HEK293 (cell line): ENCODE data around the gene ATG4B.

Experiments used
- CTCF ChIA-PET: fragments of 350-600 bp; formaldehyde crosslinking; extraction: SDS; loops from one replicate; lab custom pipeline; 2021; ENCODE audit warnings: antibody characterized with exemption; lab: Yijun Ruan, JAX
- POLR2A ChIA-PET: fragments of 300-600 bp; formaldehyde crosslinking; extraction: SDS; loops from one replicate; lab custom pipeline; 2020; ENCODE audit warnings: antibody characterized with exemption, inconsistent platforms; lab: Yijun Ruan, JAX
- H3K27ac ChIP-seq: fragments of 200-500 bp; sonication (Bioruptor generic); 2 replicates; pipeline ENCODE4 v1.5.1; 2014; ENCODE audit warnings: low read depth, low read length, control low read depth, inconsistent platforms; ENCODE audit errors: extremely low read depth
- H3K36me3 ChIP-seq, 2 experiments: fragments of 200-500 bp in 1 of 2; sonication (Bioruptor generic) in 1 of 2; 1 replicate in 1 of 2; 2 replicates in 1 of 2; pipeline ENCODE4 v1.5.1; 2014 to 2017; ENCODE audit warnings: inconsistent platforms in 2 of 2, low read length in 2 of 2; ENCODE audit not compliant: control insufficient read depth in 2 of 2, insufficient read depth in 1 of 2
- H3K4me1 ChIP-seq: fragments of 200-500 bp; sonication (Bioruptor generic); 2 replicates; pipeline ENCODE4 v1.5.1; 2014; ENCODE audit warnings: mild to moderate bottlenecking, low read length, inconsistent platforms; ENCODE audit not compliant: control insufficient read depth, insufficient read depth
- H3K4me3 ChIP-seq: 2 replicates; pipeline ENCODE4 v1.5.1; 2011; ENCODE audit warnings: low read depth, mild to moderate bottlenecking, control low read depth, low read length, moderate library complexity
- H3K9me3 ChIP-seq: fragments of 200-500 bp; sonication (Bioruptor generic); 2 replicates; pipeline ENCODE4 v1.5.1; 2014; ENCODE audit warnings: low read depth, low read length, inconsistent platforms; ENCODE audit not compliant: control insufficient read depth, insufficient read depth
- HOXA7 ChIP-seq: sonication (generic); formaldehyde crosslinking; IDR thresholded peaks from 2 replicates; pipeline ENCODE4 v1.8.1; 2022; ENCODE audit warnings: missing genetic modification reagents, borderline replicate concordance
- MYNN ChIP-seq: fragments of 450-650 bp; formaldehyde crosslinking; IDR thresholded peaks from 2 replicates; pipeline ENCODE4 v1.5.1; 2016; ENCODE audit warnings: missing biosample characterization, missing genetic modification characterization, borderline replicate concordance
- YY2 ChIP-seq: fragments of 450-650 bp; formaldehyde crosslinking; IDR thresholded peaks from 2 replicates; pipeline ENCODE4 v1.5.1; 2016; ENCODE audit warnings: missing biosample characterization, missing genetic modification characterization
- ZBTB8A ChIP-seq: fragments of 450-650 bp; formaldehyde crosslinking; IDR thresholded peaks from 2 replicates; pipeline ENCODE4 v1.5.1; 2016; ENCODE audit warnings: missing biosample characterization, missing genetic modification characterization
- ZNF302 ChIP-seq: fragments of 450-650 bp; formaldehyde crosslinking; IDR thresholded peaks from 2 replicates; pipeline ENCODE4 v1.5.1; 2016; ENCODE audit warnings: missing biosample characterization, missing genetic modification characterization, low read depth
- ZNF350 ChIP-seq: fragments of 450-650 bp; formaldehyde crosslinking; IDR thresholded peaks from 2 replicates; pipeline ENCODE4 v1.5.0; 2017; ENCODE audit warnings: missing biosample characterization, mild to moderate bottlenecking, missing genetic modification characterization
- ZNF416 ChIP-seq: fragments of 450-650 bp; formaldehyde crosslinking; IDR thresholded peaks from 2 replicates; pipeline ENCODE4 v1.5.1; 2016; ENCODE audit warnings: missing biosample characterization, missing genetic modification characterization
- ZNF426 ChIP-seq: fragments of 450-650 bp; formaldehyde crosslinking; IDR thresholded peaks from 2 replicates; pipeline ENCODE4 v1.5.1; 2017; ENCODE audit warnings: missing biosample characterization, missing genetic modification characterization, mild to moderate bottlenecking, inconsistent platforms, moderate library complexity
- ZNF585B ChIP-seq: fragments of 450-650 bp; formaldehyde crosslinking; IDR thresholded peaks from 2 replicates; pipeline ENCODE4 v1.5.1; 2016; ENCODE audit warnings: missing biosample characterization, missing genetic modification characterization
- ZNF664 ChIP-seq: fragments of 450-650 bp; formaldehyde crosslinking; IDR thresholded peaks from 2 replicates; pipeline ENCODE4 v1.5.1; 2016; ENCODE audit warnings: missing biosample characterization, missing genetic modification characterization
- ZNF670 ChIP-seq: fragments of 450-650 bp; formaldehyde crosslinking; IDR thresholded peaks from 2 replicates; pipeline ENCODE4 v1.5.1; 2016; ENCODE audit warnings: missing biosample characterization, missing genetic modification characterization, low read depth
- ZNF707 ChIP-seq: fragments of 450-650 bp; formaldehyde crosslinking; IDR thresholded peaks from 2 replicates; pipeline ENCODE4 v1.5.1; 2016; ENCODE audit warnings: missing biosample characterization, missing genetic modification characterization
- ZNF768 ChIP-seq: fragments of 450-650 bp; formaldehyde crosslinking; IDR thresholded peaks from 2 replicates; pipeline ENCODE4 v1.5.1; 2018; ENCODE audit warnings: missing biosample characterization, mild to moderate bottlenecking, missing genetic modification characterization
- ZNF830 ChIP-seq: fragments of 450-650 bp; IDR thresholded peaks from 2 replicates; pipeline ENCODE4 v1.5.0; 2018; ENCODE audit warnings: missing biosample characterization, missing genetic modification characterization, low read depth, mild to moderate bottlenecking, moderate library complexity
- TF ChIP-seq, protein P1 (sequence below): fragments of 450-650 bp; formaldehyde crosslinking; IDR thresholded peaks from 2 replicates; pipeline ENCODE4 v1.5.1; 2016; ENCODE audit warnings: missing biosample characterization, missing genetic modification characterization
- TF ChIP-seq, protein P2 (sequence below): fragments of 450-650 bp; formaldehyde crosslinking; IDR thresholded peaks from 2 replicates; pipeline ENCODE4 v1.5.1; 2016; ENCODE audit warnings: missing biosample characterization, missing genetic modification characterization
- TF ChIP-seq, protein P3 (sequence below): fragments of 450-650 bp; formaldehyde crosslinking; conservative IDR thresholded peaks from 2 replicates; pipeline ENCODE4 v1.5.1; 2016; ENCODE audit warnings: low read depth, missing biosample characterization, missing genetic modification characterization
- TF ChIP-seq, protein P4 (sequence below): fragments of 450-650 bp; formaldehyde crosslinking; IDR thresholded peaks from 2 replicates; pipeline ENCODE4 v1.5.1; 2016; ENCODE audit warnings: missing biosample characterization, missing genetic modification characterization
- TF ChIP-seq, protein P5 (sequence below): fragments of 450-650 bp; formaldehyde crosslinking; IDR thresholded peaks from 2 replicates; pipeline ENCODE4 v1.5.1; 2016; ENCODE audit warnings: missing biosample characterization, missing genetic modification characterization

ATG4B gene

DNA sequence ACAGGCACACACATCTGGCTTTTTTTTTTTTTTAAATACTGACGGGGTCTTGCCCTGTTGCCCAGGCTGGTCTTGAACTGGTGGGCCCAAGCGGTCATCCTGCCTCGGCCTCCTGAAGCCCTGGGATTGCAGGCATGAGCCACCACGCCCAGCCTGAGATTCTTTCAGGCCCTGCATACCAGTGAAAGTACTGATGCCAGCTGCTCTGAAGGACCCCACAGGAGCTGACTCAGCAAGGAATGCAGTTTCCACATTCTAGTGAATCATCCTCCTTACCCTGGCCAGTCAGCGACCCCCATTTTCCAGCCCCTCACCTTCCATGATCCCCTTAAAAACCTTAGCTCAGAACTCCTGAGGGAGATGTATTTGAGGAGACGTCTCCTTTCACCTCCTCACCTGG lies 55.0 kb downstream of the ATG4B start:
- Histone ChIP-seq H3K27ac (no peak overlapping the region), H3K4me1 (0 out of 2 replicates have a peak, but pooled peaks cover 2% of the 10 kb centered on the region), H3K4me3 (no peak overlapping the region), H3K36me3 (peaks cover 14 to 51% of the 10 kb centered on the region in 2 experiments; a peak in 2 of 3 replicates), H3K9me3 (no peaks in the 10 kb centered on the region)
- ChIA-PET POLR2A (interaction anchor here (0.6 kb wide), 1 partner anchor 8 kb away, joined by 3 read pairs; no protein-coding TSS in a partner anchor), CTCF (no interaction called here)
- TF ChIP-seq ZBTB8A (tag by site-specific recombination), result no peak
- TF ChIP-seq, protein P1, sequence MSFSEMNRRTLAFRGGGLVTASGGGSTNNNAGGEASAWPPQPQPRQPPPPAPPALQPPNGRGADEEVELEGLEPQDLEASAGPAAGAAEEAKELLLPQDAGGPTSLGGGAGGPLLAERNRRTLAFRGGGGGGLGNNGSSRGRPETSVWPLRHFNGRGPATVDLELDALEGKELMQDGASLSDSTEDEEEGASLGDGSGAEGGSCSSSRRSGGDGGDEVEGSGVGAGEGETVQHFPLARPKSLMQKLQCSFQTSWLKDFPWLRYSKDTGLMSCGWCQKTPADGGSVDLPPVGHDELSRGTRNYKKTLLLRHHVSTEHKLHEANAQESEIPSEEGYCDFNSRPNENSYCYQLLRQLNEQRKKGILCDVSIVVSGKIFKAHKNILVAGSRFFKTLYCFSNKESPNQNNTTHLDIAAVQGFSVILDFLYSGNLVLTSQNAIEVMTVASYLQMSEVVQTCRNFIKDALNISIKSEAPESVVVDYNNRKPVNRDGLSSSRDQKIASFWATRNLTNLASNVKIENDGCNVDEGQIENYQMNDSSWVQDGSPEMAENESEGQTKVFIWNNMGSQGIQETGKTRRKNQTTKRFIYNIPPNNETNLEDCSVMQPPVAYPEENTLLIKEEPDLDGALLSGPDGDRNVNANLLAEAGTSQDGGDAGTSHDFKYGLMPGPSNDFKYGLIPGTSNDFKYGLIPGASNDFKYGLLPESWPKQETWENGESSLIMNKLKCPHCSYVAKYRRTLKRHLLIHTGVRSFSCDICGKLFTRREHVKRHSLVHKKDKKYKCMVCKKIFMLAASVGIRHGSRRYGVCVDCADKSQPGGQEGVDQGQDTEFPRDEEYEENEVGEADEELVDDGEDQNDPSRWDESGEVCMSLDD (tag by site-specific recombination), result no peak
- no peak for TF ChIP-seq ZNF768
- TF ChIP-seq ZNF302, result no peak
- TF ChIP-seq YY2 (tag by site-specific recombination), result no peak
- TF ChIP-seq, protein P2, sequence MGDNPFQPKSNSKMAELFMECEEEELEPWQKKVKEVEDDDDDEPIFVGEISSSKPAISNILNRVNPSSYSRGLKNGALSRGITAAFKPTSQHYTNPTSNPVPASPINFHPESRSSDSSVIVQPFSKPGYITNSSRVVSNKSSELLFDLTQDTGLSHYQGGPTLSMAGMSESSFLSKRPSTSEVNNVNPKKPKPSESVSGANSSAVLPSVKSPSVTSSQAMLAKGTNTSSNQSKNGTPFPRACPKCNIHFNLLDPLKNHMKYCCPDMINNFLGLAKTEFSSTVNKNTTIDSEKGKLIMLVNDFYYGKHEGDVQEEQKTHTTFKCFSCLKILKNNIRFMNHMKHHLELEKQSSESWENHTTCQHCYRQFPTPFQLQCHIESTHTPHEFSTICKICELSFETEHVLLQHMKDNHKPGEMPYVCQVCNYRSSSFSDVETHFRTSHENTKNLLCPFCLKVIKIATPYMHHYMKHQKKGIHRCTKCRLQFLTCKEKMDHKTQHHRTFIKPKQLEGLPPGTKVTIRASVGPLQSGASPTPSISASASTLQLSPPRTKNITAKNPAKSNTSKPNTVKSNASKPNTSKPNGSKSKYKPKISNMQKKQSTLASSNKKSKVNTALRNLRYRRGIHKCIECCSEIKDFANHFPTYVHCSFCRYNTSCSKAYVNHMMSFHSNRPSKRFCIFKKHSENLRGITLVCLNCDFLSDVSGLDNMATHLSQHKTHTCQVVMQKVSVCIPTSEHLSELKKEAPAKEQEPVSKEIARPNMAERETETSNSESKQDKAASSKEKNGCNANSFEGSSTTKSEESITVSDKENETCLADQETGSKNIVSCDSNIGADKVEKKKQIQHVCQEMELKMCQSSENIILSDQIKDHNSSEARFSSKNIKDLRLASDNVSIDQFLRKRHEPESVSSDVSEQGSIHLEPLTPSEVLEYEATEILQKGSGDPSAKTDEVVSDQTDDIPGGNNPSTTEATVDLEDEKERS (tag by site-specific recombination), result no peak
- TF ChIP-seq, protein P3, sequence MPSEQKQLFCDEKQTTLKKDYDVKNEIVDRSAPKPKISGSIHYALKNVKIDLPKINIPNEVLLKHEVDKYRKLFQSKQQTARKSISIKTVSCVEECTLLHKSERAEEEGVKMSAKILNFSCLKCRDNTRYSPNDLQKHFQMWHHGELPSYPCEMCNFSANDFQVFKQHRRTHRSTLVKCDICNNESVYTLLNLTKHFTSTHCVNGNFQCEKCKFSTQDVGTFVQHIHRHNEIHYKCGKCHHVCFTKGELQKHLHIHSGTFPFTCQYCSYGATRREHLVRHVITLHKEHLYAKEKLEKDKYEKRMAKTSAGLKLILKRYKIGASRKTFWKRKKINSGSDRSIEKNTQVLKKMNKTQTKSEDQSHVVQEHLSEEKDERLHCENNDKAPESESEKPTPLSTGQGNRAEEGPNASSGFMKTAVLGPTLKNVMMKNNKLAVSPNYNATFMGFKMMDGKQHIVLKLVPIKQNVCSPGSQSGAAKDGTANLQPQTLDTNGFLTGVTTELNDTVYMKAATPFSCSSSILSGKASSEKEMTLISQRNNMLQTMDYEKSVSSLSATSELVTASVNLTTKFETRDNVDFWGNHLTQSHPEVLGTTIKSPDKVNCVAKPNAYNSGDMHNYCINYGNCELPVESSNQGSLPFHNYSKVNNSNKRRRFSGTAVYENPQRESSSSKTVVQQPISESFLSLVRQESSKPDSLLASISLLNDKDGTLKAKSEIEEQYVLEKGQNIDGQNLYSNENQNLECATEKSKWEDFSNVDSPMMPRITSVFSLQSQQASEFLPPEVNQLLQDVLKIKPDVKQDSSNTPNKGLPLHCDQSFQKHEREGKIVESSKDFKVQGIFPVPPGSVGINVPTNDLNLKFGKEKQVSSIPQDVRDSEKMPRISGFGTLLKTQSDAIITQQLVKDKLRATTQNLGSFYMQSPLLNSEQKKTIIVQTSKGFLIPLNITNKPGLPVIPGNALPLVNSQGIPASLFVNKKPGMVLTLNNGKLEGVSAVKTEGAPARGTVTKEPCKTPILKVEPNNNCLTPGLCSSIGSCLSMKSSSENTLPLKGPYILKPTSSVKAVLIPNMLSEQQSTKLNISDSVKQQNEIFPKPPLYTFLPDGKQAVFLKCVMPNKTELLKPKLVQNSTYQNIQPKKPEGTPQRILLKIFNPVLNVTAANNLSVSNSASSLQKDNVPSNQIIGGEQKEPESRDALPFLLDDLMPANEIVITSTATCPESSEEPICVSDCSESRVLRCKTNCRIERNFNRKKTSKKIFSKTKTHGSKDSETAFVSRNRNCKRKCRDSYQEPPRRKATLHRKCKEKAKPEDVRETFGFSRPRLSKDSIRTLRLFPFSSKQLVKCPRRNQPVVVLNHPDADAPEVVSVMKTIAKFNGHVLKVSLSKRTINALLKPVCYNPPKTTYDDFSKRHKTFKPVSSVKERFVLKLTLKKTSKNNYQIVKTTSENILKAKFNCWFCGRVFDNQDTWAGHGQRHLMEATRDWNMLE (tag by site-specific recombination), result no peak
- TF ChIP-seq HOXA7, result no peak
- TF ChIP-seq, protein P4, sequence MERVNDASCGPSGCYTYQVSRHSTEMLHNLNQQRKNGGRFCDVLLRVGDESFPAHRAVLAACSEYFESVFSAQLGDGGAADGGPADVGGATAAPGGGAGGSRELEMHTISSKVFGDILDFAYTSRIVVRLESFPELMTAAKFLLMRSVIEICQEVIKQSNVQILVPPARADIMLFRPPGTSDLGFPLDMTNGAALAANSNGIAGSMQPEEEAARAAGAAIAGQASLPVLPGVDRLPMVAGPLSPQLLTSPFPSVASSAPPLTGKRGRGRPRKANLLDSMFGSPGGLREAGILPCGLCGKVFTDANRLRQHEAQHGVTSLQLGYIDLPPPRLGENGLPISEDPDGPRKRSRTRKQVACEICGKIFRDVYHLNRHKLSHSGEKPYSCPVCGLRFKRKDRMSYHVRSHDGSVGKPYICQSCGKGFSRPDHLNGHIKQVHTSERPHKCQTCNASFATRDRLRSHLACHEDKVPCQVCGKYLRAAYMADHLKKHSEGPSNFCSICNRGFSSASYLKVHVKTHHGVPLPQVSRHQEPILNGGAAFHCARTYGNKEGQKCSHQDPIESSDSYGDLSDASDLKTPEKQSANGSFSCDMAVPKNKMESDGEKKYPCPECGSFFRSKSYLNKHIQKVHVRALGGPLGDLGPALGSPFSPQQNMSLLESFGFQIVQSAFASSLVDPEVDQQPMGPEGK, result no peak
- no peak for TF ChIP-seq ZNF664 (tag by site-specific recombination)

DNA sequence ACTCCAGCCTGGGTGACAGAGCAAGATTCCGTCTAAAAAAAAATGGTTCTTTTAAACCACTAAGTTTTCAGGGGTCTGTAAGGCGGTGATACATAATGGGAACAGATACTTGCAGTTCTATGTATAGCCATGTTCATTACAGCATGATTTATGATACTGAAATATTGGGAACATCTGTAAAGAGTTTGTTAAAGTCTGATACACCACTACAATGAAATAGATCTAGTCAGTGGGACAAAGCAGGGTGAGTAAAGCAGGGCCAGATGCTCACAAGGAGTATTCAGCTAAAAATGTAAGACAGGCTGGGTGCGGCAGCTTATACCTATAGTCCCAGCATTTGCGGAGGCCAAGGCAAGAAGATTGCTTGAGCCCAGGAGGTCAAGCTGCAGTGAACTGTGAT lies 58.2 kb downstream of the ATG4B start:
- CTCF ChIA-PET, result interaction anchor here (0.6 kb wide), 1 partner anchor 184 kb away, joined by 3 read pairs; no protein-coding TSS in a partner anchor
- Histone ChIP-seq H3K9me3 (no peaks in the 10 kb centered on the region), H3K36me3 (peaks cover 14 to 36% of the 10 kb centered on the region in 2 experiments; a peak in 2 of 3 replicates), H3K27ac (no peak overlapping the region), H3K4me3 (no peak overlapping the region), H3K4me1 (no peaks in the 10 kb centered on the region)
- POLR2A ChIA-PET, result no interaction called here
- no peak for TF ChIP-seq MYNN
- TF ChIP-seq, protein P5, sequence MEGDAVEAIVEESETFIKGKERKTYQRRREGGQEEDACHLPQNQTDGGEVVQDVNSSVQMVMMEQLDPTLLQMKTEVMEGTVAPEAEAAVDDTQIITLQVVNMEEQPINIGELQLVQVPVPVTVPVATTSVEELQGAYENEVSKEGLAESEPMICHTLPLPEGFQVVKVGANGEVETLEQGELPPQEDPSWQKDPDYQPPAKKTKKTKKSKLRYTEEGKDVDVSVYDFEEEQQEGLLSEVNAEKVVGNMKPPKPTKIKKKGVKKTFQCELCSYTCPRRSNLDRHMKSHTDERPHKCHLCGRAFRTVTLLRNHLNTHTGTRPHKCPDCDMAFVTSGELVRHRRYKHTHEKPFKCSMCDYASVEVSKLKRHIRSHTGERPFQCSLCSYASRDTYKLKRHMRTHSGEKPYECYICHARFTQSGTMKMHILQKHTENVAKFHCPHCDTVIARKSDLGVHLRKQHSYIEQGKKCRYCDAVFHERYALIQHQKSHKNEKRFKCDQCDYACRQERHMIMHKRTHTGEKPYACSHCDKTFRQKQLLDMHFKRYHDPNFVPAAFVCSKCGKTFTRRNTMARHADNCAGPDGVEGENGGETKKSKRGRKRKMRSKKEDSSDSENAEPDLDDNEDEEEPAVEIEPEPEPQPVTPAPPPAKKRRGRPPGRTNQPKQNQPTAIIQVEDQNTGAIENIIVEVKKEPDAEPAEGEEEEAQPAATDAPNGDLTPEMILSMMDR, result no peak
- no peak for TF ChIP-seq ZNF350 (tag by site-specific recombination)
- no peak for TF ChIP-seq ZNF585B (tag by site-specific recombination)
- no peak for TF ChIP-seq ZNF426 (tag by site-specific recombination)
- no peak for TF ChIP-seq ZNF830 (tag by site-specific recombination)
- TF ChIP-seq ZNF707, result no peak
- no peak for TF ChIP-seq ZNF670
- no peak for TF ChIP-seq ZNF416 (tag by site-specific recombination)
